Heart left ventricle (tissue), 16 donors: ENCODE measurements around the gene AUH. TPM values are rescaled to one million over a fixed set of nuclear protein-coding genes. Genes with fewer than 3 reads are reported as not detected.

ENCODE experiments used
- ATAC-seq, 4 donors: fragments of 200-7000 bp; cut with Tn5 transposase; one replicate each; pipeline ENCODE4 v1.9.1; 2020 to 2022; ENCODE audit warnings: moderate library complexity in 4 of 4, mild to moderate bottlenecking in 3 of 4, moderate number of reproducible peaks in 1 of 4
- DNase-seq, 5 donors: peaks; one replicate each; pipeline ENCODE4 v3.0.0-alpha.2; 2020
- H3K27ac ChIP-seq, 12 donors: fragments of 200-600 bp; sonication (generic) in 4 of 12; one replicate each; pipeline versions ENCODE4 v1.5.0 to v1.8.0; 2016 to 2022; ENCODE audit warnings: mild to moderate bottlenecking in 2 of 12
- H3K27me3 ChIP-seq, 9 donors: fragments of 200-600 bp; sonication (generic) in 2 of 9; one replicate each; pipeline versions ENCODE4 v1.5.1 to v1.8.0; 2016 to 2022; ENCODE audit warnings: mild to moderate bottlenecking in 3 of 9
- H3K36me3 ChIP-seq, 9 donors: fragments of 200-600 bp; sonication (generic) in 2 of 9; one replicate each; pipeline versions ENCODE4 v1.5.0 to v1.8.0; 2018 to 2022; ENCODE audit warnings: mild to moderate bottlenecking in 2 of 9
- H3K4me1 ChIP-seq, 12 donors: fragments of 200-600 bp; sonication (generic) in 4 of 12; one replicate each; pipeline versions ENCODE4 v1.5.0 to v1.8.0; 2016 to 2022; ENCODE audit warnings: mild to moderate bottlenecking in 3 of 12
- H3K4me3 ChIP-seq, 12 donors: fragments of 200-600 bp; sonication (generic) in 4 of 12; one replicate each; pipeline versions ENCODE4 v1.5.0 to v1.8.0; 2017 to 2022; ENCODE audit warnings: mild to moderate bottlenecking in 9 of 12, moderate library complexity in 4 of 12
- H3K9me3 ChIP-seq, 12 donors: fragments of 200-600 bp; sonication (generic) in 4 of 12; one replicate each; pipeline versions ENCODE4 v1.5.0 to v1.8.0; 2016 to 2022; ENCODE audit warnings: mild to moderate bottlenecking in 1 of 12
- POLR2A ChIP-seq, 2 donors: fragments of 450-650 bp; IDR thresholded peaks; one replicate each; pipeline ENCODE4 v1.6.1; 2017; ENCODE audit warnings: antibody characterized with exemption in 2 of 2, mild to moderate bottlenecking in 2 of 2, moderate library complexity in 2 of 2
- WGBS, 4 donors: extraction: QIAGEN DNeasy Blood & Tissue Kit in 2 of 4; methylation state at CpG; one replicate each; pipeline versions ENCODE4 v1.1.5 to v1.1.7; 2013 to 2018; 5-methylcytosine and 5-hydroxymethylcytosine counted together
- intact Hi-C, 10 donors: fragments of 100-400 bp; cut with DNase I; formaldehyde crosslinking; loops; one replicate each; pipeline versions ENCODE4 v1.11.1 to v1.14.2; 2022
- polyA plus RNA-seq, 2 donors: library from polyadenylated mRNA; stranded (reverse); fragments of 200-250 nt; gene quantifications; one replicate each; pipeline ENCODE4 v1.2.3, GENCODE V29; 2013
- total RNA-seq, 9 donors: library from RNA; depleted of rRNA in 2 of 9; stranded (reverse); fragments of >200 nt in 2 of 9; fragmentation: NEBNext Ultra II Directional in 3 of 9; extraction: Animal tissue kit (Norgen Biotek cat#: 25700) in 3 of 9; gene quantifications; one replicate each; pipeline versions ENCODE4 v1.1.0 to v1.2.4, GENCODE V29; 2016 to 2023
- TF ChIP-seq, protein P1 (sequence below), 12 donors: fragments of 200-600 bp; sonication (generic) in 4 of 12; IDR thresholded peaks; one replicate each; pipeline versions ENCODE4 v1.5.0 to v1.8.0; 2018 to 2022; ENCODE audit warnings: antibody characterized with exemption in 12 of 12, mild to moderate bottlenecking in 5 of 12
- donor health status: ischemic (EF 13 %, LVEDD 7.1; RV severe dilation, severe dysfunction).
- donor health status: healthy with polysubstance abuse.
- donor health status: DM: no; HTN: yes; CAD: no.
- donor health status: DM: no; HTN: no; CAD: no.
- donor health status: ischemic (EF 25% LVEDD 6.9; RV normal size, moderate dysfunction).
- donor health status: ischemic (EF 25% LVEDD 5.7; RV mildly dilated, moderate dysfunction).
- donor health status: healthy.
- donor health status: DM: yes; HTN: yes; CAD: no.
- donor health status: ischemic (EF 35%, LVEDD 5.7; RV mildly dilated, moderate dysfunction).
- donor health status: nonischemic (EF 11% LVEDD 7.7; RV severe dilation, severe dysfunction).
- donor health status: DM: yes; HTN: yes; CAD: no.
- donor health status: PGD.
- donor health status: ischemic (EF 29% LVEDD 5.4; RV normal size, mild dysfunction).
- donor health status: nonischemic (EF 23%, LVEDD 6.1; RV moderate dilation, normal function).

Gene AUH
- total and polyA plus RNA-seq, 11 donors, result 19.0 to 54.7 (median 39.7) TPM

DNA sequence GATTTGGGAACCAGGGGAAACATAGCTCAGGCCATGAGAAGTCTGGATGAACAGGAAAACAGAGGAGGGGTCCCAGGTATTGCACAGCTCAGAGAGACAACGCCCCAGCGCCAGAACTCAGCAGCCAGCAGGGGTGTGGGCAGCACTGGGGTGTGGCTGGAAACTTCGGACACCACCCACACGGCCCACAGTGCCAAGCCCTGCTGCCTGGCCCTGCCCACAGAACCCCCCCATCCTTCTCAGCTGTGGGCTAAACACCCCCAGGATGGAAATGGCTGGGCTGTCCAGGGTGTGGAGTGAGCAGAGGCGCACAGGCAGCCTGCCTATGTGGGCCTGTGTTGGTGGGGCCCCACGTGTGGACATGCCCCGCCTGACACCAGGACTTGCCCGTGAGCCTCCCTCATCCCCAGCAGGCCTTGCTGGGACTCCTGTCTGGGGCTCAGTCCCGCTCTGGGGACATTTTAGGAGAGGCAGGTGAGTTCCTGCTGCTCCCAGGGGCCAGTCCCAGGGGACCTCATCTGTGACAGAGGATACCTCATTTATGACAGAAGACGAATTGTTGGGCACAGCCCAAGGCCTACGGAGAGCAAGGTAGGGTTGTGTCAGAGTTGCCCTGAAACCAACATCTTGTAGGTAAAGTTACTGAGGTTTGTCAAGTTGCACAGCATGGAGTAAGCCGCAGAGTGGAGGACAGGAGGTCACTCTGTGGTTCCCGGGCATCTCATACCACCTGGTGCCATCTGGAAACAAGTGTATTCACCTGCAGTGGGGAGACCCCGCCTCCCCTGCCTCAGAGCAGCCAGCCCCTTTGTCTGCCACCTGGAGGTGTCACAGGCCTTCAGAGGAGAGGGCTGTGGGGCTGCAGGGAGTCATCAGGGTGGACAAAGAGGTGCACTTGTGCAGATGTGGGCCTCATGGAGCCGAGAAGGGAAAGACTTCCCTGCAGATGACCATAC lies 183.2 kb downstream of the AUH start:
- no peaks in the 10 kb centered on the region for H3K36me3 ChIP-seq
- intact Hi-C loops, result no loop called here
- ATAC-seq (peak in 2 of 4 donors; percentile 11 to 33), DNase-seq (no peak)
- no peaks in the 10 kb centered on the region for H3K9me3 ChIP-seq
- no peak overlapping the region for H3K27ac ChIP-seq
- H3K4me1 ChIP-seq, result peaks cover 0 to 33% (median 0%) of the 10 kb centered on the region in 12 donors
- H3K27me3 ChIP-seq, result no peaks in the 10 kb centered on the region
- H3K4me3 ChIP-seq, result no peak overlapping the region
- TF ChIP-seq POLR2A (IDR thresholded peaks at IDR 0.05), result no peak
- TF ChIP-seq, protein P1, sequence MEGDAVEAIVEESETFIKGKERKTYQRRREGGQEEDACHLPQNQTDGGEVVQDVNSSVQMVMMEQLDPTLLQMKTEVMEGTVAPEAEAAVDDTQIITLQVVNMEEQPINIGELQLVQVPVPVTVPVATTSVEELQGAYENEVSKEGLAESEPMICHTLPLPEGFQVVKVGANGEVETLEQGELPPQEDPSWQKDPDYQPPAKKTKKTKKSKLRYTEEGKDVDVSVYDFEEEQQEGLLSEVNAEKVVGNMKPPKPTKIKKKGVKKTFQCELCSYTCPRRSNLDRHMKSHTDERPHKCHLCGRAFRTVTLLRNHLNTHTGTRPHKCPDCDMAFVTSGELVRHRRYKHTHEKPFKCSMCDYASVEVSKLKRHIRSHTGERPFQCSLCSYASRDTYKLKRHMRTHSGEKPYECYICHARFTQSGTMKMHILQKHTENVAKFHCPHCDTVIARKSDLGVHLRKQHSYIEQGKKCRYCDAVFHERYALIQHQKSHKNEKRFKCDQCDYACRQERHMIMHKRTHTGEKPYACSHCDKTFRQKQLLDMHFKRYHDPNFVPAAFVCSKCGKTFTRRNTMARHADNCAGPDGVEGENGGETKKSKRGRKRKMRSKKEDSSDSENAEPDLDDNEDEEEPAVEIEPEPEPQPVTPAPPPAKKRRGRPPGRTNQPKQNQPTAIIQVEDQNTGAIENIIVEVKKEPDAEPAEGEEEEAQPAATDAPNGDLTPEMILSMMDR (IDR thresholded peaks at IDR 0.05), result no peak
- 88 to 92% (median 90%) methylated on average over 10 to 15 of the region's 15 CpGs for WGBS, 4 donors

DNA sequence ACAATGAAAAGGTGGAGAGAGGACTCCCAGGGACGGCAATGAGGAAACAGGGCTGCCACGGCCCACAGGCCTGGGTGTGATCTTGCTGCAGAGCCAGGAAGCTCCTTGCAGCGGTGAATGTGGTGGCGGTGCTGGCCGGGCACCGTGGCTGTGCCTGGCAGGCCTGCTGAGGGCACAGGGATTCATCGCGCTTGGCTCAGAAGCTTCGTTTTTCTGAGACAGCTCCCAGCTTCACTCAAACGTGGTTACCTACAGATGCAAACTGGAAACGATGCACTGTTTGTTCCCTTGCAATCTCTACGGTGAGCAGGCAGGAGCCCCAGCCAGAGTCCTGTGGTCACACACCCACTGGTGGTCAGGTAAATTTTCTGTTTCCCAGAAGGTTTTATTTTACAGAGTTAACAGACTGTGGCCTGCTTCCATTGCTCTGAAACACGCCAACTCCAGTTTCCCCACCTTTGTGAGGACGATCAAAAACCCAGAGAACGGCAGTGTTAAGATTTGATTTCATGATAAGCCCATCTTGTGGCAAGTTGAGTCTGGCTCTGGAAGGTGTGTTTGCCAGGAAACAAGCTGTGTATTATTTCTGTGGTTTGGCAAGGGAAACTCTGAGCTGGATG lies 183.9 kb downstream of the AUH start:
- Histone ChIP-seq H3K27me3 (no peaks in the 10 kb centered on the region), H3K27ac (no peak overlapping the region), H3K4me1 (peaks cover 0 to 33% (median 0%) of the 10 kb centered on the region in 12 donors), H3K4me3 (no peak overlapping the region), H3K9me3 (no peaks in the 10 kb centered on the region), H3K36me3 (no peaks in the 10 kb centered on the region)
- ATAC-seq, result no peak
- TF ChIP-seq, protein P1 (IDR thresholded peaks at IDR 0.05), result no peak
- no peak for TF ChIP-seq POLR2A (IDR thresholded peaks at IDR 0.05)
- no peak for DNase-seq
- 73 to 91% (median 83%) methylated on average over 14 to 15 of the region's 15 CpGs for WGBS, 4 donors
- intact Hi-C loops, result no loop called here

DNA sequence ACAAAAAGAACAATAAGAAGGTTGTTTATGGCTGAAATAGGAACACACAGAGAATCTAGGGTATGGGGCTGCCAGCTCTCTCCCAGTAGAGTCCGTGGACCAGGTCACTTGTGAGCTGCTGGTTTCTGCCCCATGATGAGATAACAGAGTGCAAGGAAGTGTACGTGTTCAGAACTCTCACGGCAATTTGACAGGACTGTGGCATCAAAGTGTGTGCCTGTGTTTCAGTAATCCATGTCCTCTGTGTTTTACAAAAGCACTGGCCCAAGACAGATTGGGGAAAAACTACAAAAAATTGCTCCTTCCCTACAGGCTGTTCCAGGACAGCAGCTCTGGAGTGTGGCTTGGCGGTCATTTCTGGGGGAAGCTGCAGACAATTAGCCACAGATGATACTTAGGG lies 184.6 kb downstream of the AUH start:
- Histone ChIP-seq H3K36me3 (no peaks in the 10 kb centered on the region), H3K27me3 (no peaks in the 10 kb centered on the region), H3K4me3 (no peak overlapping the region), H3K4me1 (peaks cover 0 to 33% (median 0%) of the 10 kb centered on the region in 12 donors), H3K27ac (no peak overlapping the region), H3K9me3 (peaks cover 0 to 6% (median 0%) of the 10 kb centered on the region in 12 donors)
- WGBS, 4 donors, result 70 to 77% (median 75%) methylated on average over 4 of the region's 4 CpGs
- TF ChIP-seq POLR2A (IDR thresholded peaks at IDR 0.05), result no peak
- TF ChIP-seq, protein P1 (IDR thresholded peaks at IDR 0.05), result no peak
- intact Hi-C loops, result no loop called here
- no peak for DNase-seq
- ATAC-seq, result no peak

DNA sequence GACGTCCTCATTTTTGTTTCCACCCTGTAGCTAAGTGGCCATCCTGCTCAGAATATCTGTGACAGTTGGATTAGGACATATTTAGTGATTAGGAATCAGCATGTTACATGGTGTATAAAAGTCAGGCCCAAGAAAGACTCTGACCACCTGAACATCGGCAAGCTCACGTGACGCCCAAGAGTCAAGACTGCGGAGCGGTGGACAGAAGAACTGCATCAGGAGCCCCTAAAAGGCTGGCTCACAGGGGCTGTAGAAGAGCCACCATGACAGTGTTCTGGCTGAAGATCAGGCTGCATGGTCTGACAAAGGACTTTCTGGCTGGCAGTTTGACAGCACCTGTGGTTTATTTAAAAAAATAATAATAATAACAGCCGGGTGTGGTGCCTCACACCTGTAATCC lies 185.3 kb downstream of the AUH start:
- DNase-seq (no peak), ATAC-seq (no peak)
- 95 to 96% (median 95%) methylated on average over 7 of the region's 7 CpGs for WGBS, 4 donors
- intact Hi-C loops, result no loop called here
- no peaks in the 10 kb centered on the region for H3K27me3 ChIP-seq
- H3K4me1 ChIP-seq, result peaks cover 0 to 33% (median 0%) of the 10 kb centered on the region in 12 donors
- H3K9me3 ChIP-seq, result peaks cover 0 to 11% (median 2%) of the 10 kb centered on the region in 12 donors
- H3K27ac ChIP-seq, result no peak overlapping the region
- TF ChIP-seq, protein P1 (IDR thresholded peaks at IDR 0.05), result no peak
- TF ChIP-seq POLR2A (IDR thresholded peaks at IDR 0.05), result no peak
- no peak overlapping the region for H3K4me3 ChIP-seq
- no peaks in the 10 kb centered on the region for H3K36me3 ChIP-seq
